ENCODE data around the gene KCNK1.

DNA sequence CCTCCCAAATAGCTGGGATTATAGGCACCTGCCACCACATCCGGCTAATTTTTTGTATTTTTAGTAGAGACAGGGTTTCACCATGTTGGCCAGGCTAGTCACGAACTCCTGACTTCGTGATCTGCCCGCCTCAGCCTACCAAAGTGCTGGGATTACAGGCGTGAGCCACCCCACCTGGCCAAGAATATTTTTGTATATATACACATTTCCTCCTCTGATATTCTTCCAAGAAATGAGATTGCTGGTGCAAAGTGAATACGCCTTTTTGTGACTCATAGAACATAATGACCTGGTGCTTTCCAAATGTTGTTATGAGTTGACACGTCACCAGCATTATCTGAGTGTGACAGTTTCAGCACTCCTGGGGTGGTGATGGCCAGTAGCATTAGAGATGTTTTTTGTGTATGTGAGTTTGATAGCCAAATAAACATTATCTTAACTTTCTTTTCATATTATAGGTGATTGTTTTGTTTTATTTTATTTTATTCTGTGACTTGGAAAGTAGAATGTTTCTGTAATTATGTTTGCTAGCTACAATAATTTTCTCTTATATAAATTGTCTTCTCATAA lies 54.9 kb downstream of the KCNK1 start:
- TF ChIP-seq, protein P1, sequence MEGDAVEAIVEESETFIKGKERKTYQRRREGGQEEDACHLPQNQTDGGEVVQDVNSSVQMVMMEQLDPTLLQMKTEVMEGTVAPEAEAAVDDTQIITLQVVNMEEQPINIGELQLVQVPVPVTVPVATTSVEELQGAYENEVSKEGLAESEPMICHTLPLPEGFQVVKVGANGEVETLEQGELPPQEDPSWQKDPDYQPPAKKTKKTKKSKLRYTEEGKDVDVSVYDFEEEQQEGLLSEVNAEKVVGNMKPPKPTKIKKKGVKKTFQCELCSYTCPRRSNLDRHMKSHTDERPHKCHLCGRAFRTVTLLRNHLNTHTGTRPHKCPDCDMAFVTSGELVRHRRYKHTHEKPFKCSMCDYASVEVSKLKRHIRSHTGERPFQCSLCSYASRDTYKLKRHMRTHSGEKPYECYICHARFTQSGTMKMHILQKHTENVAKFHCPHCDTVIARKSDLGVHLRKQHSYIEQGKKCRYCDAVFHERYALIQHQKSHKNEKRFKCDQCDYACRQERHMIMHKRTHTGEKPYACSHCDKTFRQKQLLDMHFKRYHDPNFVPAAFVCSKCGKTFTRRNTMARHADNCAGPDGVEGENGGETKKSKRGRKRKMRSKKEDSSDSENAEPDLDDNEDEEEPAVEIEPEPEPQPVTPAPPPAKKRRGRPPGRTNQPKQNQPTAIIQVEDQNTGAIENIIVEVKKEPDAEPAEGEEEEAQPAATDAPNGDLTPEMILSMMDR (optimal IDR thresholded peaks at IDR 0.05 in 1 of 3, IDR thresholded peaks at IDR 0.05 in 1 of 3, conservative IDR thresholded peaks at IDR 0.05 in 1 of 3; ENCODE audit: extremely low read depth in 1 of 3, insufficient read depth in 2 of 3, low read length in 3 of 3): no peak
- TF ChIP-seq EZH2 (IDR thresholded peaks at IDR 0.05; ENCODE audit: low read length): no peak
